HCT116 (cell line): ENCODE data around the gene CASZ1.

Experiments
- ATF3 ChIP-seq: IDR thresholded peaks from 2 replicates; pipeline ENCODE4 v1.6.1; 2012
- CEBPB ChIP-seq: IDR thresholded peaks from 2 replicates; pipeline ENCODE4 v1.6.1; 2012; ENCODE audit warnings: low read depth
- CTCF ChIP-seq, 3 experiments: fragments of 200-600 bp in 1 of 3; sonication (generic) in 1 of 3; IDR thresholded peaks in 2 of 3; conservative IDR thresholded peaks in 1 of 3; 2 replicates each; pipeline ENCODE4 v1.5.1; 2012 to 2017; ENCODE audit warnings: low read depth in 2 of 3, low read length in 2 of 3, antibody characterized with exemption in 1 of 3, borderline replicate concordance in 1 of 3, control low read depth in 1 of 3, mild to moderate bottlenecking in 1 of 3, mixed read lengths in 1 of 3, mixed run types in 1 of 3, moderate library complexity in 1 of 3; ENCODE audit not compliant: insufficient read depth in 1 of 3
- EZH2 ChIP-seq: fragments of 200-600 bp; sonication (generic); IDR thresholded peaks from 2 replicates; pipeline ENCODE4 v1.6.1; 2017; ENCODE audit warnings: antibody characterized with exemption, mixed run types
- POLR2A ChIP-seq: IDR thresholded peaks from 2 replicates; pipeline ENCODE4 v1.7.0; 2011; ENCODE audit warnings: borderline replicate concordance; ENCODE audit not compliant: insufficient read depth, insufficient read length; ENCODE audit errors: extremely low read depth
- POLR2AphosphoS5 ChIP-seq: IDR thresholded peaks from 2 replicates; pipeline ENCODE4 v1.6.1; 2011; ENCODE audit warnings: mild to moderate bottlenecking, low read depth, low read length, moderate library complexity
- RAD21 ChIP-seq: IDR thresholded peaks from 2 replicates; pipeline ENCODE4 v1.6.1; 2012; ENCODE audit warnings: low read depth, mild to moderate bottlenecking
- REST ChIP-seq: IDR thresholded peaks from 2 replicates; pipeline ENCODE4 v1.6.1; 2012; ENCODE audit warnings: low read depth
- SIN3A ChIP-seq: IDR thresholded peaks from 2 replicates; pipeline ENCODE4 v1.6.1; 2012; ENCODE audit warnings: low read depth
- SP1 ChIP-seq: IDR thresholded peaks from 2 replicates; pipeline ENCODE4 v1.6.1; 2012; ENCODE audit warnings: low read depth
- ZBTB33 ChIP-seq: IDR thresholded peaks from 2 replicates; pipeline ENCODE4 v1.6.1; 2011; ENCODE audit warnings: mild to moderate bottlenecking, low read length, moderate library complexity; ENCODE audit not compliant: insufficient replicate concordance; ENCODE audit errors: extremely low read depth
- ZFX ChIP-seq: fragments of 450-650 bp; IDR thresholded peaks from 2 replicates; pipeline ENCODE4 v1.6.1; 2017
- ZNF274 ChIP-seq: fragments of 200-500 bp; sonication (Bioruptor generic); IDR thresholded peaks from 2 replicates; pipeline ENCODE4 v1.6.1; 2014; ENCODE audit warnings: mild to moderate bottlenecking, low read depth, low read length, inconsistent platforms

GRCh38 chr1:10751160-10751559 lies 45.3 kb downstream of the CASZ1 start:
- TF ChIP-seq POLR2A (no peak), REST (no peak), POLR2AphosphoS5 (no peak), EZH2 (no peak), CTCF (IDR thresholded peaks at IDR 0.05 in 2 of 3, conservative IDR thresholded peaks at IDR 0.05 in 1 of 3; ENCODE audit: borderline replicate concordance in 1 of 3, insufficient read depth in 1 of 3, low read depth in 2 of 3, low read length in 2 of 3) (no peak), SIN3A (no peak), RAD21 (no peak), ZFX (no peak), ZBTB33 (no peak), ZNF274 (no peak), CEBPB (no peak), ATF3 (no peak), SP1 (no peak)
